Right lobe of liver (tissue), 6 donors: ENCODE results near the gene C16orf92. TPM values are rescaled to one million over a fixed set of nuclear protein-coding genes. Genes with fewer than 3 reads are reported as not detected.

Source experiments
- ATAC-seq, 4 donors: fragments of 200-7000 bp; cut with Tn5 transposase; one replicate each; pipeline ENCODE4 v1.9.1; 2020; ENCODE audit warnings: mild to moderate bottlenecking in 4 of 4, moderate library complexity in 4 of 4
- DNase-seq, 3 donors: peaks; one replicate each; pipeline ENCODE4 v3.0.0-alpha.2; 2020
- H3K27ac ChIP-seq, 3 donors: fragments of 200-600 bp; one replicate each; pipeline ENCODE4 v1.8.0; 2022
- H3K27me3 ChIP-seq, 2 donors: fragments of 200-600 bp; one replicate each; pipeline ENCODE4 v1.8.0; 2022
- H3K36me3 ChIP-seq, 4 donors: fragments of 200-600 bp; sonication (generic) in 1 of 4; one replicate each; pipeline versions ENCODE4 v1.5.1 to v1.8.0; 2017 to 2022; ENCODE audit warnings: control low read depth in 1 of 4
- H3K4me1 ChIP-seq, 4 donors: fragments of 200-600 bp; sonication (generic) in 1 of 4; one replicate each; pipeline versions ENCODE4 v1.5.1 to v1.8.0; 2017 to 2022; ENCODE audit warnings: control low read depth in 1 of 4
- H3K4me3 ChIP-seq, 3 donors: fragments of 200-600 bp; one replicate each; pipeline ENCODE4 v1.8.0; 2022
- H3K9me3 ChIP-seq, 4 donors: fragments of 200-600 bp; sonication (generic) in 1 of 4; one replicate each; pipeline versions ENCODE4 v1.5.1 to v1.8.0; 2017 to 2022; ENCODE audit warnings: control low read depth in 1 of 4
- POLR2A ChIP-seq: fragments of 450-650 bp; IDR thresholded peaks from one replicate; pipeline ENCODE4 v1.6.1; 2017; ENCODE audit warnings: antibody characterized with exemption, mild to moderate bottlenecking
- WGBS: methylation state at CpG from one replicate; pipeline ENCODE4 v1.1.6; 2018; ENCODE audit warnings: low coverage, low lambda C conversion rate; ENCODE audit not compliant: insufficient coverage; ENCODE audit errors: missing lambda C conversion rate; 5-methylcytosine and 5-hydroxymethylcytosine counted together
- intact Hi-C, 2 donors: fragments of 100-400 bp; cut with DNase I; formaldehyde crosslinking; loops; one replicate each; pipeline versions ENCODE4 v1.11.2 to v1.14.1; 2022
- total RNA-seq, 6 experiments: library from RNA; depleted of rRNA in 2 of 6; stranded (reverse); fragments of >200 nt in 2 of 6; fragmentation: NEBNext Ultra II Directional in 3 of 6; extraction: Animal tissue kit (Norgen Biotek cat#: 25700) in 3 of 6; gene quantifications; one replicate each; pipeline versions ENCODE4 v1.1.0 to v1.2.4, GENCODE V29; 2016 to 2023
- TF ChIP-seq, protein P1 (sequence below), 4 donors: fragments of 200-600 bp in 3 of 4; fragments of 450-650 bp in 1 of 4; IDR thresholded peaks; one replicate each; pipeline versions ENCODE4 v1.5.1 to v1.8.0; 2016 to 2022; ENCODE audit warnings: antibody characterized with exemption in 4 of 4, mild to moderate bottlenecking in 2 of 4
- donor health status: DM: no; HTN: yes; CAD: no.
- donor health status: DM: no; HTN: no; CAD: no.
- donor health status: DM: no; HTN: no; CAD: no.
- donor health status: DM: no; HTN: yes; CAD: no.
- donor health status: DM: no; HTN: yes; CAD: no.

C16orf92 gene
- total RNA-seq, 6 experiments from 2014 or later = not detected

DNA sequence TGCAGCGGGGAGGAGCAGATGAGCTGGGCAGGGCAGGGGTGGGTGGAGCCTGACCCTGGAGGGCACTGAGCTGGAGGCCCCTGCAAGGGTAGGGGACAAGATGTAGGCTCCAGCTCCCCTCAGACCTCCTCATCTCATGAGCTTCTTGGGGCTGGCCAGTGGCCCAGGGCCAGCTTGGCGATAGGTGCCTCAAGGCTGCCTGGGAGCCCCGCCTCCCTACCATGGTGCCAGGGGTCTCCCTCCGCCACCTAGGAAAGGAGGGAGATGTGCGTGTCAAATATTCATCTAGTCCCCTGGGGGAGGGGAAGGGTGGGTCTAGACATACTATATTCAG lies 31.5 kb upstream of the C16orf92 start:
- peaks cover 0 to 13% (median 3%) of the 10 kb centered on the region in 4 donors for H3K4me1 ChIP-seq
- peaks cover 0 to 42% (median 17%) of the 10 kb centered on the region in 4 donors for H3K36me3 ChIP-seq
- ATAC-seq = no peak
- H3K4me3 ChIP-seq = no peak overlapping the region
- no peaks in the 10 kb centered on the region for H3K9me3 ChIP-seq
- no peak overlapping the region for H3K27ac ChIP-seq
- no CpG with 5 or more reads among the region's 5 CpGs for WGBS
- DNase-seq = peak in 1 of 3 donors; percentile 34
- intact Hi-C loops = loop anchor here in 1 of 2 donors (10.0 kb wide), 1 partner anchor 177 kb away; the partner anchor contains the start of genes PAGR1 and PRRT2
- TF ChIP-seq, protein P1, sequence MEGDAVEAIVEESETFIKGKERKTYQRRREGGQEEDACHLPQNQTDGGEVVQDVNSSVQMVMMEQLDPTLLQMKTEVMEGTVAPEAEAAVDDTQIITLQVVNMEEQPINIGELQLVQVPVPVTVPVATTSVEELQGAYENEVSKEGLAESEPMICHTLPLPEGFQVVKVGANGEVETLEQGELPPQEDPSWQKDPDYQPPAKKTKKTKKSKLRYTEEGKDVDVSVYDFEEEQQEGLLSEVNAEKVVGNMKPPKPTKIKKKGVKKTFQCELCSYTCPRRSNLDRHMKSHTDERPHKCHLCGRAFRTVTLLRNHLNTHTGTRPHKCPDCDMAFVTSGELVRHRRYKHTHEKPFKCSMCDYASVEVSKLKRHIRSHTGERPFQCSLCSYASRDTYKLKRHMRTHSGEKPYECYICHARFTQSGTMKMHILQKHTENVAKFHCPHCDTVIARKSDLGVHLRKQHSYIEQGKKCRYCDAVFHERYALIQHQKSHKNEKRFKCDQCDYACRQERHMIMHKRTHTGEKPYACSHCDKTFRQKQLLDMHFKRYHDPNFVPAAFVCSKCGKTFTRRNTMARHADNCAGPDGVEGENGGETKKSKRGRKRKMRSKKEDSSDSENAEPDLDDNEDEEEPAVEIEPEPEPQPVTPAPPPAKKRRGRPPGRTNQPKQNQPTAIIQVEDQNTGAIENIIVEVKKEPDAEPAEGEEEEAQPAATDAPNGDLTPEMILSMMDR (IDR thresholded peaks at IDR 0.05) = no peak
- TF ChIP-seq POLR2A = no peak
- H3K27me3 ChIP-seq = no peaks in the 10 kb centered on the region

DNA sequence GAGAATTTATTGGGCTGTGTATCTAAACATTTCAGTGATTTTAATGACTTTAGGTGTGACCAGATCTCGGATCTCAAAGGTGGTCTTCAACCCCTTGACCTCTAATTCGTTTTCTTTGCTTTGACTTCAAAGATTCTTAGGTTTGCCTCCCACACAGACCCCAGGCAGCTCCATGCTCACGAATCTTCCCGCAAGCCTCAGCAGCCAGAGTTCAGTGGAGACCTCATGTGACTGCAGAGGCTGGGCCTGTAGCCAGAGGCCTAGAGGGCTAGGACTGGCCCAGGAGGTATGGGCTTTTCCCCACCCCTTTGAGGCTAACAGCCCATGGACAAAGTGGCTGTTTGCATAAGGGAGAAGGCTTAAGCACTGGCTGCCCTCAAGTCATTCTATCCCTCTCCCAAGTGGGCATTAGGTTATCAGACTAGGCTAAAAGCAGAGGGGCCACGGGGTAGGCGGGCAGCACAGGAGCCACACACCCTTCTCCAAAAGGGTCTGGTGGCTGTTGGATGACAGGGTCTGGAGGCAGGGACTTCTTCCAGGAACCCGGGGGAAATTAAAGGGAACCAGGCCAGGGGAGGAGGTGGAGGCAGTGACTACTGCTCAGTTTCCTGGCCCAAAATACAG lies 30.5 kb upstream of the C16orf92 start:
- Histone ChIP-seq H3K9me3 (no peaks in the 10 kb centered on the region), H3K36me3 (peaks cover 0 to 34% (median 12%) of the 10 kb centered on the region in 4 donors), H3K4me3 (no peak overlapping the region), H3K4me1 (peaks cover 0 to 18% (median 6%) of the 10 kb centered on the region in 4 donors), H3K27ac (peak overlapping the region in 1 of 3 donors; percentile 43), H3K27me3 (no peaks in the 10 kb centered on the region)
- intact Hi-C loops = loop anchor here in 1 of 2 donors (10.0 kb wide), 1 partner anchor 178 kb away; the partner anchor contains the start of genes PAGR1 and PRRT2
- DNase-seq = peak in 1 of 3 donors; percentile 21
- no peak for TF ChIP-seq POLR2A
- TF ChIP-seq, protein P1 (IDR thresholded peaks at IDR 0.05) = no peak
- WGBS = 39% methylated on average over 5 of the region's 7 CpGs
- peak in 1 of 4 donors; percentile 16 for ATAC-seq

DNA sequence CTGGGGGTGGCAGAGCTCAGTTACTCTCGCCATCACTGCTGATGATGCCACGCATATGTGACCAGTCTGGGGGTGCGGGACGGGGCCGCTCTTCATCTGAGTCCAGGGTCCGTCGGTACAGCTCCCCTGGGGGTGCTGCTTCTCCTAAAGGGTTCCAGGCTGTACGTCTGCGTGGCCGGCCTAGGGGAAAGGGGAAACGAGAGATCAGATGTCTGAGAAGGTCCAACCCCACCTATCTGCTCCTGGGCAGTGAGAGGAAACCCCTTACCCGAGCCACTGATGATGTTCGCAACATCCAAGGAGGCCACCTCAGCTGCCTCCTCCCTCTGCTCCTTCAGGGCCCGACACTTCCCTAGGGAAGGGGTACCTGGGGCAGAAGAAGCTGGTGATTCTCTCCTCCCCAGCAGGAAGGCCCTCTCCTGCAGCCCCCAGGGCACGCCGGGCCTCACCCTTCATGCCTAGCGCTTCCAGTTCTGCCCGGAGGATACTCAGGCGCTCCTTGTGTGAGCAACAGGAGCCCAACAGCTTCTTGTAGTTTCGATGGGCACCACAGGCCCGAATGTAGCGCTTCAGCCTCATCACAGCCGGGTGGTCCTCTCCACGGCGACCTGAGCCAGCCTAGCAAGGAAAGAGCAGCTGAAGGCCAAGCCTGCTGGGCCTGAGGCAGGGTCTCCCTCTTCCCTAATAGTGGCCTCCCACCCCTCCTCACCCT lies 29.7 kb upstream of the C16orf92 start:
- no peak overlapping the region for H3K4me3 ChIP-seq
- H3K36me3 ChIP-seq = peaks cover 0 to 30% (median 9%) of the 10 kb centered on the region in 4 donors
- ATAC-seq = no peak
- DNase-seq = peak in 1 of 3 donors; percentile 42
- TF ChIP-seq POLR2A = no peak
- TF ChIP-seq, protein P1 (IDR thresholded peaks at IDR 0.05) = no peak
- no peaks in the 10 kb centered on the region for H3K27me3 ChIP-seq
- intact Hi-C loops = loop anchor here in 1 of 2 donors (10.0 kb wide), 1 partner anchor 179 kb away; the partner anchor contains the start of genes PAGR1 and PRRT2
- no peak overlapping the region for H3K27ac ChIP-seq
- H3K4me1 ChIP-seq = peaks cover 0 to 18% (median 6%) of the 10 kb centered on the region in 4 donors
- 100% methylated on average over 1 of the region's 25 CpGs for WGBS
- no peaks in the 10 kb centered on the region for H3K9me3 ChIP-seq

DNA sequence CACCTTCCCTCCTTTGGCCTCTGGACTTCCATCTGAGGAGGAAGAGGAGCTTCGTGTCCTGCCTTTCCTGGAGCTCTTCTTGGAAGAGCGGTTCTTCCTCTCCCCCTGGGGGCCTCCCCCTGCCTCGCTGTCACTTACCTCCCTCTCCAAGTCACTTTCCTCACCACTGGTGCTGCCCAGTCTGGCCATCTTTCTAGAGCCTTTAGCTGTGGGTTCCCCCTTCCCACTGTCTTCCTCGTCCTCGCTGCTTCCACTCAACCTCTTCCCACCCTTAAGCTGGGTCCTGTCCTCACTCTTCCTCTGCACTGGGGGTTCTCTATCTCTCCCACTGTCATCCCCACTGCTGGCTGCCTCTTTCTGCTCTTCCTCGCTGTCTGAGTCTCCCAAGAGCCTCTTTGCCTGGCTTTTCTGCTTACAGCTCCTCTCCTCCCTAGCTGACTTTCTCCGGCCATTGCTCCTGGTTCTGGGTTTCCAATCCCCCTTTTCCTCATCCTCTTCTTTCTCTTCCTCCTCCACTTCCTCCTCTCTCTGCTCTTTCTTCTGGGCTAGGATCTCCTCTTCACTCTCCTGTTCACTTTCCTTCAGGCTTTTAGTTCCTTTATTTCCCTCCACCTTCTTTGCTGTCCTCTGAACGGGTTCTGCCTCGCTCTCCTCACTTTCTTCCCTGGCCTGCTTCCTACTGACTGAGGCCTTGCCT lies 28.9 kb upstream of the C16orf92 start:
- WGBS = 76% methylated on average over 7 of the region's 9 CpGs
- ATAC-seq (no peak), DNase-seq (no peak)
- TF ChIP-seq POLR2A = no peak
- TF ChIP-seq, protein P1 (IDR thresholded peaks at IDR 0.05) = no peak
- no peak overlapping the region for H3K4me3 ChIP-seq
- peaks cover 0 to 33% (median 9%) of the 10 kb centered on the region in 4 donors for H3K36me3 ChIP-seq
- intact Hi-C loops = loop anchor here in 1 of 2 donors (10.0 kb wide), 1 partner anchor 179 kb away; the partner anchor contains the start of genes PAGR1 and PRRT2
- H3K4me1 ChIP-seq = peaks cover 0 to 18% (median 6%) of the 10 kb centered on the region in 4 donors
- H3K9me3 ChIP-seq = no peaks in the 10 kb centered on the region
- H3K27ac ChIP-seq = no peak overlapping the region
- H3K27me3 ChIP-seq = no peaks in the 10 kb centered on the region
